Activated gamma-delta T cell treated with anti-CD3 and anti-CD28 coated beads, Interleukin-2, amount 50 U/mL, for 16 hours (primary cell): ENCODE data around the gene ANKRD60.

Source experiments
- DNase-seq: peaks from one replicate; pipeline ENCODE4 v3.0.0-alpha.2; 2020; ENCODE audit warnings: low read depth

ANKRD60 gene

DNA sequence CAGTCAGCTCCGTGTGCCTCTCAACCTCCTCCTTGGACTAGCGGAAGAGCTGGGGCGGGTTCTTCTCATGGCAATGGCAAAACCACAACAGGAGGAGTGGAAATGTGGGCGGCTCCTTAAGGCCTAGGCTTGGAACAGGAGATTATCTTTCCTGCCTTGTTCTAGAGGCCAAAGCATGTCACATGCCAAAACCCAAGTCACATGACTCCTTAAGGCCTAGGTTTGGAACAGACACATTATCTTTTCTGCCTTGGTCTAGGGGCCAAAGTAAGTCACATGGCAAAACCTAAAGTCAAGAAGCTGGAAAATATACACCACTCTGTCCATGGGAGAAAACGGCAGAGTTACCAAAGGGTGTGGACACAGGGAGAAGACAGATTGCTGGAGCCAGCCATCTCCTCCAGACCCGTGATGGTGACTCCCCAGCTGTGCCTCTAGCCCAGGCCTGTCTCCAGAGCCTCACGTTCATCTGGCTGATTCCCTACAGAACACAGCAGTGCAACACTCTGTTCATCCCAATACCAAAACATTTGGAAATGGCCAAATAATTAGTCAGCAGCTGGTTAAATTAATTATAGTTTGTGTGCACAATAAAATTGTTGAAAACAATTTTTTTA lies 34.2 kb downstream of the ANKRD60 start:
- DNase-seq, result no peak

DNA sequence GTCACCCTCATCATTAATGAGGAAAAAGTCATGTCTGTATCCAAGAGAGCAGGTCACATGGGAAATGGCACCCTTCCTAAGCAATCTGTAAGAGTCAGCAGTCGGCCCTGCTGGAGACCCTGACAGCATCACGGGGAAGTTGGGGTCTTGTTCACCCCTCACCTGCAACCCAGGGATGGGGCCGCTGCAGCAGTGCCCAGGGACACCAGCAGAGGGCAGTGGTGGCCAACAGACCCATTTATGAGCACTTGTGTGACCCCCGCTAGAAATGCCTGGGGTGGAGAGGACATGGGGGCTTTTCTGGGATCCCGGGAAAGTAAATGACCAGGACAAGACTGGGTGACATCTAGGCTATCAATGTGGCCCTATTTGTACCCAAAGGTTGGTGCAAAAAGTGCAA lies 35.9 kb downstream of the ANKRD60 start:
- DNase-seq, result peak; percentile 12

DNA sequence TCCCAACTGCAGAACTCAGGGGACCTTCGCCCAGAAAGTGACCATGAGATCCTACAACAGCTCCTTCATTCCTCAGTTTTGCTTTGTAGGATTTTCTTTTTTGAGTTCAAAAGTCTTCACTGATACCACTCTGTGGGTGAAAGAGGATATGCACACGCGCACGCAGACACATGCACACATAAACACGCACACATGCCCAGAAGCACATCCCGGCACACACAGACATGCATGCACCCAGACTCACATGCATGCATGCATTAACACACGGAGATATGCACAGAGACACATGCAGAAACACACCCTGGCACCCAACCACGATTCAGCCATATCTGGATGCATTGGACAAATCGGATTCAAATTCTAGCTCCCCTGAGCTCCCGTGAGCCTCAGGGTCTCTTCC lies 36.4 kb downstream of the ANKRD60 start:
- DNase-seq, result no peak

DNA sequence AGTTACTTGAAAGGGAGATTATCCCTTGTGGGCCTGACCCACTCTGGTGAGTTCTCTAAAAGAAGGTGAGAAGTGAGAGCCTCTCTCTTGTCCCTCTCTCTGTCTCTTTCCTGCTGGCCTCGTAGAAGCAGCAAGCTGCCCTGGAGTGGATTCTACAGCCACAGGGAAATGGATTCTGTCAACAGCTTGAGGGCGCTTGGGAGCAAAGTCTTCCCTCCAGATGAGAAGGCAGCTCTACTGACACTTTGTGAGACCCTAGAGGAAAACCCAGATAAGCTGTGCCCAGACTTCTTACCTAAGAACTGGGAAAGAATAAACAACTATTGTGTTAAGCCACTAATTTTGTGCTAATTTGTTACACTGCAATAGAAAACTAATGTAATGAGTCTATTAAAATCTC lies 39.9 kb downstream of the ANKRD60 start:
- DNase-seq, result no peak

DNA sequence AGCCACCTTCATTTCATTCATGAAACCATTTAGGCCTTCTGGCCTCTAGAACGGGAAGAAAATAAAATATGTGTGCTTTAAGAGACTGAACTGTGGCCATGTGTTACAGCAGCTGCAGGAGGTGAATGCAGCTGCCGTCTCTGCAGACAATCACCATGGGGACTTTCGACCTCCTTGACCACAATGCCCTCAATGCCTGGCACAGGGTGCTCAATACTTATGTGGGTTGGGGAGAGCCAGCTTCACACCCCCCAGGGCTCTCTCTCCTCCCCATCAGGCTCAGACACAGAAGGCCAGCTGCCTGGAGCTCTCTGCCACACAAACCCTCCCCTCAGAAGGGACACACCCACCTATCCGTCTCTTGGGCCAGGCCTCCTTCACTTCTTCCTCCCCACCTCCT lies 43.5 kb downstream of the ANKRD60 start:
- no peak for DNase-seq

DNA sequence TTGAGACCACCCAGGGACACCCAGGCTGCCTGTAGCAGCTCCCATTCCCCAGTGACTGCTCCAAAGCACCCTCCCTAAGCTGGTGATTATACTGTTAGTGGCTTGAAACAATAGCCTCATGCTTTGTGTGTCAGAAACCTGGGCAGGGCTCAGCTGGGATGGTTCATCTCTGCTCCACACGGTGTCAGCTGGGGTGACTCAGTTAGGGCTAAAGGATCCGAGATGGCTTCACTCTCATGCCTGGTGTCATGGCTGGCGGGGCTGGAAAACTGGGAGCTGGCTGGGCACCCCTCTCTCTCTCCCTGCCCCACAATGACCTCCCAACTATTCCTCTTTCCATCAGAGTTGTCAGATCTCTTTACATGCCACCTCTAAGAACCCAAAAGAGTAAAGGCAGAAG lies 44.4 kb downstream of the ANKRD60 start:
- DNase-seq, result no peak

DNA sequence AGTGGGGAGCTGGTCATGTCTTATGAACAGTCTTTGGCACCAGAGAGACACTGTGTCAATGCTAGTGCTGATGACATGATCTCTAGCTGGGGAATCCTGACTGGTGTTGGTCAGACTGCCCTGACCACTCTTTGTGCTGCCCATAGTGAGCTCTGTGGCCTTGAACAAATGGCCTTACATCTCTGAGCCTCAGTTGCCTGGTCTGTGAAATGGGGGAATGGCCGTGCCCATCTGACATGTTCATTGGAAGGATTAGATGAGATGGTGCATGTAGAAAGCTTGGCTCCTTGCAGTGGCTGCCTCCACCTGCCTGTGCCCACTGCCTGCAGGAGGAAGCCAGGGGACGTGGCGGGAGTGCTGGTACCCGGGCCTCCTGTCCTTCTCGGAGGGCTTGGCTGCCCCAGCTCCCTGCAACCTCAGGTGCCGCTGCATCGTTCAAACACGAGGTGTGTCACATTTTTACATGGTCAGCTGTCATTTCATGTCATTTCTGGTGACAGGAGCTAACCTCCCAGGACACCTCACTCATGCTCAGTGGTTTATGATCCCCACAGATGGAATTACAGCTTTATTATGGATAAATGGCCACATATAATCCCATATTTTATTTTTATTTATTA lies 45.8 kb downstream of the ANKRD60 start:
- DNase-seq, result no peak

DNA sequence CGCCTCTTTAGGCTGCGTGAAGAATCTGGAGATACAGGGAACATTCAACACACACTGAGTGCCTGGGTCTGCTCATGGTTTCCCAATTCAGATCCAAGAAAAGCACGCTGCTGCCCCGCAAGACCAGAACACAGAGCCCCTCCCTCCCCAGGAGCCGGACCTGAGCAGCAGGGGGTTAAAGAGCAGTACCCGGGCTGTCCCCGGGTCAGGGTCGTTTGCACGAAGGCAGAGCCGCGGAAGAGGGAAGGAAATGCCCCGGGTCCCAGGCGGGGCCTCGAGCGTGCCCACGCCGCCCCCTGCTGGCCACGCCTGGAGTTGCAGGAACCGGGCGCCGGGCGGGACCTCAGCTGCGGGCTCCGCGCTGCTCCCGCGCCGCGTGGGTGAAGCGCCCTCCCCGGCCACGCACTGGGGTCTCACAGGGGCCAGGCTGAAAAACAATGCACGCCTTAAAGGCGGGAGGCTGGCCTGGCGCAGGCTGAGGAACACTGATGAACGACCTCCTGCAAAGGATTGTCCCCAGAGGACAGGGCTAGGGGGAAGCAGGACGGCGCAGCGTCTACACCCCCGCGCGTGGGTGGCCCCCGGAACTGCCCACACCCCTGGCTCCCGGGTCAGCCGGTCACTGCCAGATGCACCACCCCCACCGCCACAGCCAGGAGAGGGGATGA lies 48.9 kb downstream of the ANKRD60 start:
- peak; percentile 42 for DNase-seq

DNA sequence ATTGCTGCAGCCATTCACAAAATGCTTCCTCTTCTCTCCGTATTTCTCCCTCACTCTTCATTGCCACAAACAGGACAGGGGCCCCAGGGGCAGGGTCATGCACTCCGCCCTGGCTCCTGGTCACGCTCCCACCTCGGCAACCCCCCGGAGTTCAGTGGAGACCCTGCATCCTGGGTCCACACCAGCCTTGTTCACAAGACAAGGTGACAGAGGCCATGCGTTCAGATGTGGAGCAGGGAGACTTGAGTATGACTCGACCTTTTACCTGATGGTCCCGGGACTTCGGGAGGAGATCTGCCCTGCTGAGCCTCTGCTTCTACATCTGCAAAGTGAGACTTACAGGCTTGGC lies 49.4 kb downstream of the ANKRD60 start:
- DNase-seq, result no peak

DNA sequence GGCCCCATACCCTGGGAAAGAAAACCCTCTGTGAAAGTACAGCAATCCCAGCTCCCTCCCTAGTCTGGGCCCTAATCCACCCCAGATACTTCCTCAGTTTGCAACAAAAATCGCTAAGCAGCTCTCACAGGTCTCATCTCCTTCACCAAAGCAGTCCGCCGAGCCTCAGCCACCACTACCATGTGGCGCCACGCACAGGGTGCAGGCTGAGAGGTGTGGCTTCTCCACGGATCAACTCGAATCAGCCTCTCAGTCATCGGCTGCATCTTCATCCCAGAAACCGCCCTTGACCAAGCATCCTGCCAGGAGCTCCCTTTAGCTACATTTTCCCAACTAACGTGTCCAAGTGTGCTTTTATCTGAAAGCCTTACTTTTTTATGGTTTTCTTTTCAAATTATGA lies 50.7 kb downstream of the ANKRD60 start:
- DNase-seq, result no peak

DNA sequence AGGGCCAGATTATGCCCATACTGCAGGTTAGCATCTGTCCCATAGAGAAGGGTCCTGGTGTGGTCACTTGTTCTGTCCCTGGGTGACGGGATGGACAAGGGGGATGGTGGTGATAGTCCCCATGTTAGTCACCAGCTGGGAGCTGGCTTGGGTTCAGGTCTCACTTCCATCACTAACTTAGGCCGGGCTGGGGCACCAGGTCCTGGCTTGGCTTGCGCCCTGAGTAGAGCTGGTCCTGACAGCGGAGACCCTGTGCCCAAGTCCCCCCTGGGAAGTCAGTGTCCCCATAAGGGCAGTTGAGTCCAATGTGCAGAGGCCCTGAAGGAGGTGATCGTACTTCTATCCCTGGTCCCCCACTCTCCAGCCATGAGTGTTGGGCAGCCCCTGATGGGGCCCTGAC lies 52.6 kb downstream of the ANKRD60 start:
- DNase-seq, result no peak

DNA sequence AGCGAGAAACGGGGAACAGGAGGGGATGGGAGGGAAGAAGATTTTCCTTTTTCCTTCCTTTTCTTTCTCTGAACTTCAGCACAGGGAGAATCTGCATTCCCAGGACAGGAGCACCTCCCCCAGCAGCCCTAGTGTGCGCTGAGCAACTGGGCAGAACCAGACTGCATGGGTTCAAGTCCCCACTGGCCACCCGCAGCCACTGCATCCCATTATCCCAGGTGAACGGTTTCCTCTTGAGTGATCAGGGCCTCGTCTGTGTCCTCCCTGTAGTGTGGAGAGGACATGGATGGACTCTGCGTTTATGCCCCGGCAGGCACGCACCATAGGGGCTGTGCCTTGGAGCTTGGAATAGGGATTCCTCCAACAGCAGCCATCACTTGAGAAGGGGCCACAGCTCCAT lies 53.0 kb downstream of the ANKRD60 start:
- DNase-seq, result no peak

DNA sequence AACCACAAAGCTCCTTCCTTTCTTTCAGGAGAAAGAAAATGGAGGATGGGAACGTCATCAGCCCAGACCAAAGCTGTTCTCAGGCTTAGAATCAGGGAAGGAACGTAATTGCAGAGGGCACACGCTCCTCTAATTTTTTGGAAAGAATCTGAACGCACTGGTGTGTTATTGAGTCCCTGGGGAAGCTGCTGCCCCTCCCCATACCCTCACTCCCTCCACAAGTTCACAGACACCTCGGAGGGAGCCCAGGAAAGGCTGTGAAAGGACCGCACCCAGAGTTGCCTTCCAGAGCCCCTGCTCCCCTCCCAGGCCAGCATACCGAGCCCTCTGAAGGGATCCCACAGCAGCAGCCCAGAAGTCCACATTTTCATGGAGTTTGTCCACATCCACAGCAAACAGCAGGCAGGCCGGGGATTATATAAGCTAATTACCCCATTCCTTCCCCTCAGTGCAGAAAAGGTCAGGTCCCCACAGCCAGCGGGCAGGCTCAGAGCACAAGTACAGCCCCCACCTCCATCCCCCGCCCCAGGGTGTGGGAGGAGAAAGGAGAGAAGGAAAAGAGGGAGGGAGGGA lies 53.7 kb downstream of the ANKRD60 start:
- DNase-seq, result no peak

DNA sequence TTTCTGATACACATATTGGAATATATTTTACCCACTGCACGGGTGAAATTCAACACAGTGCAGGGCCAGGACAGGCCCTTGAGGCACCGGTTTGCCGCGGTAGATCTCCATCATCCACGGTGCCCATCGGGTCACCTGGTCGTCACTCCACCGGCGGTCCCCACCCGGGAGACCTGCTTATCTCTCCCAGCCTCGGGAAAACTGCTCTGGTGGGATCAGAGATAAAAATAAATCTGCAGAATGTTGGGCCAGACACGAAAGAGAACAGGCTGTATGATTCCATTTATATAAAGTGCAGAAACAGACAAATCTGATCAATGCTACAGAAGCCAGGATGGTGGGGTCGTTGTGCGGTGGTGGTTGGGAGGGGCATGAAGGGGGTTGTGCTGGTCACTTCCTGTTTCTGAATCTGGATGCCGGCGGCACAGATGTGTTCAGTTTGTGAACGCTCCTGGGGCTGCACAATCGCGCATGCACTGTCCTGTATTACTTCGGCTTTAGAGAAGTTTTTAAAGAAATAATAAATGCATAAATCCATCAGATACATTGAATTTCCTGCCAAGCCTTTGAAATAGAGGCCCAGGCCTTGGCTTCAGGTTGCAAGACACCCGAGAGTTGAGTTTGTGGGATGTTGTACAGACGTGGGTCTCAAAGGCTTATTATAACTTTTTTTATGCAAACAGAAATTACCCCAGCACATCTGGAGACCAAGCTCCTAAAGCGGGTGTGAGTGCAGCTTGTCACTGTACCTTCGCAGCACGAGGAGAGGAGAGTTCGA lies 54.3 kb downstream of the ANKRD60 start:
- no peak for DNase-seq

DNA sequence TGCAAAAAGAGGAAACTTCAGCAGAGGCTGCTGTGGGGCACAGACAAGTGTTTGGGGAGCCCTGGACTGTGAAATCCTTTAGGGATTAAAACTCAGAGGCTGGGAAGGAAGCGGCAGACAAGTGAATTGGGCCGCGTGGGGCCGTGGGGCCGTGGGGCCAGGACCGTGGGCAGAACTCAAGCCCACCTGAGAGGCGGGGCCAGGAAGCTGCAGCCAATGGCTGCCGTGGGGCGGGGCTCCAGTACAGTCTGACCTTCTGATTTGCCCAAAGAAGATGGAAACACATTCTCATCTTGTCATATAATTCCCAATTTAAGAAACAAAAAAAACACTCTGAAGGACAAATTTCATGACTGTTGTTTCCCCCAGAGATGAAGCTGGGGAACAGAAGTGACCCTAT lies 55.4 kb downstream of the ANKRD60 start:
- DNase-seq, result no peak

DNA sequence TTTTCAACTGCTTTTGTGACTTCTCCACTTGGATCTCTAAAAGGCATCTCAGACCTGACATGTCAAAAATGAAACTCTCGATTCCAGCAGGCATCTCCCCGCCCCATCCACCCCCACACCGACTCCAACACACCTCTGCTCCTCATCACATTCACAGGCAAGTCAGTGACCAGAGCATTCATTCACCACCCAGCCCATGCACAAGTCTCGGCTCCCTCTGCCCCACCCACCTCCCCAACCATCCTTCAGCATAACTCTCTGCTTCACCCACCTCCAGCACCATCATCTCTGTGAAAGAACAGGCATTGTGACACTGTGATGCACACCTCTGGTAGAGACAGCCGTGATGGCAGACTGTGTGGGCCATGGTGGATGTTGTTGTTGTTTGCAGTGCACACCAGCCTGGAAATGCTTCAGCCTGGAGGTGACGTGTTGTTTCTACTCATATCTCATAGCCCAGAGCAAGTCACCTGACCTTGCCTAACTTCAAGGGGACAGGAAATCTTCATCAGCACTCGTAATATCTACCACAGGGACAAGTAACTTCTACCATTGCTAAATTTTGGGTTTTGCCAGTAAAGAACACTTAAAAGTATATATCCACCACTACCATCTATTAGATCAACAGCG lies 56.5 kb downstream of the ANKRD60 start:
- no peak for DNase-seq

DNA sequence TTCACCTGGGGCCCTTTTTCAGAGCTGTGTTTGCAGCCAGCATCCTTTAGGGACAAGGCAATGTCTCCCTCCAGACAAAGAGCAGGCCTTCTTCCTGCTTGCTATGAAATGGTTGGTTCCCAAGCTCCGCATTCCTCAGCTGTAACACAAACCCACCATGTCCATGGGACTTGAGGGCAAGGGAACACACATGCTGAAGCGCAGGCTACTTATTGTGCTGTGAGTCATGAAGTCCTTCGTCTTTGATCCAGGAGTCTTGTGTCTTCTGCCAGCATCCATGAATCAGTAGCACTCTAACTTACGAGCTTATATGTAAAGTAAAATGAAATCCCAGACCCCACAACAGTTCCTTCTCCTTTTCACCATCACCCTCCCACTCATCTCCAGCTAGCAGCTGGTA lies 59.0 kb downstream of the ANKRD60 start:
- DNase-seq, result no peak

DNA sequence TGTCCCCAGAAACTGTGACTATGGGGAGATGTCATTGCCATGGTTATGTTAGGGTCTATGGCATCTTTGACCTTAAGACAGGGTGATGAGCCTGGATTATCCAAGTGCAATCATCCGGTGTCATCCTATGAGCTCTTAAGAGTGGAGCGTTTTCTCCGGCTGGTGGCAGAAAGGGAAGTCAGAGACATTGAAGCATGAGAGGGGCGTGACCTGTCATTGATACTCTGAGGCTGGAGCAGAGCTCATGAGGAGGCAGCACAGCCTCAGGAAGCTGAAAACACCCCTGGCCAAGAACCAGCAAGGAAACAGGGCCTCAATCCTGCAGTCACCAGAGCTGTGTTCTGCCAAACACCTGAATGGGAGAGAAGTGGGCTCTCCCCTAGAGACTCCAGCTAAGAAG lies 59.6 kb downstream of the ANKRD60 start:
- DNase-seq, result no peak

DNA sequence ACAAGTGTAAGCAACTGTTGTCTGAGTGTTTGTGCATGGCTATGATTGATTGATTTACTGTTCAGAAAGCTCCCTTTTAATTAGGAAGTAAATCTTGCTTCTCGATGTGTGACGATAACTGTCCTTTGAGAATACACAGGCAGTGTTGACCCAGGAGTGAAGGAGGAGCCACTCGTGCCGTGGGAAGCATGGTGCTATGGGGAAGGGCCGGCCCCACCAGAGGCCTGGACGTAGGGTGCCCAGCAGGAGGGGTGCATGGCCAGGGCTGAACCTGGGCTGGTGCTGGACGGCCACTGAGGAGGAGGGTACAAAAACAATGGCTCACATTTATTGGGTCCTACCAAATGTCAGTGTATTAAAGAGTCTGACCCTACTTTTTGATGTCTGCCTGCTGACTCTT lies 60.7 kb downstream of the ANKRD60 start:
- DNase-seq, result no peak
